HUES64 (cell line): ENCODE results near the gene COL6A3.

Experiments
- H3K27ac ChIP-seq: 2 replicates; pipeline ENCODE4 v1.7.0; 2013; ENCODE audit warnings: low read depth, low read length, inconsistent platforms
- H3K27me3 ChIP-seq: 2 replicates; pipeline ENCODE4 v1.6.1; 2013; ENCODE audit warnings: mild to moderate bottlenecking, low read length; ENCODE audit not compliant: insufficient read depth
- H3K36me3 ChIP-seq: 2 replicates; pipeline ENCODE4 v1.6.1; 2013; ENCODE audit warnings: mild to moderate bottlenecking, low read length; ENCODE audit not compliant: insufficient read depth
- H3K4me1 ChIP-seq: 2 replicates; pipeline ENCODE4 v1.6.1; 2013; ENCODE audit warnings: mild to moderate bottlenecking, low read length, moderate library complexity; ENCODE audit not compliant: insufficient read depth
- H3K4me3 ChIP-seq: 2 replicates; pipeline ENCODE4 v1.5.1; 2013; ENCODE audit warnings: mild to moderate bottlenecking, low read length, moderate library complexity
- H3K9ac ChIP-seq: 2 replicates; pipeline ENCODE4 v1.6.1; 2013; ENCODE audit warnings: mild to moderate bottlenecking, low read depth, low read length
- H3K9me3 ChIP-seq: 2 replicates; pipeline ENCODE4 v1.6.1; 2013; ENCODE audit warnings: low read depth, low read length; ENCODE audit not compliant: insufficient read depth
- WGBS: fragments of 150-250, 120-280 bp; methylation state at CpG from one replicate; pipeline ENCODE4 v1.1.7; 2013; ENCODE audit warnings: missing lambda C conversion rate; 5-methylcytosine and 5-hydroxymethylcytosine counted together

COL6A3 gene

GRCh38 chr2:237440819-237441281 lies 26.9 kb upstream of the COL6A3 start:
- WGBS = 60% methylated on average over 2 of the region's 2 CpGs
- no peak overlapping the region for H3K9ac ChIP-seq
- no peak overlapping the region for H3K4me3 ChIP-seq
- no peaks in the 10 kb centered on the region for H3K27me3 ChIP-seq
- no peaks in the 10 kb centered on the region for H3K36me3 ChIP-seq
- H3K27ac ChIP-seq = no peak overlapping the region
- peaks cover 12% of the 10 kb centered on the region for H3K4me1 ChIP-seq
- no peaks in the 10 kb centered on the region for H3K9me3 ChIP-seq

- H3K9ac ChIP-seq = no peak overlapping the region
- H3K4me3 ChIP-seq = no peak overlapping the region
- peaks cover 16% of the 10 kb centered on the region for H3K4me1 ChIP-seq
- H3K36me3 ChIP-seq = no peaks in the 10 kb centered on the region
- WGBS = 60% methylated on average over 8 of the region's 8 CpGs
- no peak overlapping the region for H3K27ac ChIP-seq
- no peaks in the 10 kb centered on the region for H3K27me3 ChIP-seq
- H3K9me3 ChIP-seq = no peaks in the 10 kb centered on the region
Observed at GRCh38 chr2:237438080-237438940, 24.3 kb upstream of the COL6A3 start.

- no peaks in the 10 kb centered on the region for H3K27me3 ChIP-seq
- peaks cover 16% of the 10 kb centered on the region for H3K4me1 ChIP-seq
- no peak overlapping the region for H3K27ac ChIP-seq
- H3K9ac ChIP-seq = no peak overlapping the region
- H3K9me3 ChIP-seq = no peaks in the 10 kb centered on the region
- no peaks in the 10 kb centered on the region for H3K36me3 ChIP-seq
- H3K4me3 ChIP-seq = no peak overlapping the region
- WGBS = 88% methylated on average over 5 of the region's 5 CpGs
Observed at GRCh38 chr2:237437566-237437965, 23.6 kb upstream of the COL6A3 start.

- Histone ChIP-seq H3K4me3 (no peak overlapping the region), H3K9ac (no peak overlapping the region), H3K36me3 (no peaks in the 10 kb centered on the region), H3K27ac (no peak overlapping the region), H3K4me1 (peaks cover 16% of the 10 kb centered on the region), H3K9me3 (no peaks in the 10 kb centered on the region), H3K27me3 (no peaks in the 10 kb centered on the region)
- 88% methylated on average over 10 of the region's 10 CpGs for WGBS
Observed at GRCh38 chr2:237435844-237436587, 22.1 kb upstream of the COL6A3 start.

- H3K27me3 ChIP-seq = no peaks in the 10 kb centered on the region
- no peak overlapping the region for H3K9ac ChIP-seq
- WGBS = 80% methylated on average over 14 of the region's 14 CpGs
- no peak overlapping the region for H3K4me3 ChIP-seq
- H3K4me1 ChIP-seq = peaks cover 16% of the 10 kb centered on the region
- no peak overlapping the region for H3K27ac ChIP-seq
- H3K9me3 ChIP-seq = no peaks in the 10 kb centered on the region
- H3K36me3 ChIP-seq = no peaks in the 10 kb centered on the region
Observed at GRCh38 chr2:237434866-237435311, 20.9 kb upstream of the COL6A3 start.

- Histone ChIP-seq H3K9me3 (no peaks in the 10 kb centered on the region), H3K4me3 (no peak overlapping the region), H3K27me3 (no peaks in the 10 kb centered on the region), H3K27ac (no peak overlapping the region), H3K9ac (no peak overlapping the region), H3K4me1 (peaks cover 16% of the 10 kb centered on the region), H3K36me3 (no peaks in the 10 kb centered on the region)
- 75% methylated on average over 13 of the region's 13 CpGs for WGBS
Observed at GRCh38 chr2:237433920-237434676, 20.1 kb upstream of the COL6A3 start.

- WGBS = 67% methylated on average over 17 of the region's 17 CpGs
- H3K9ac ChIP-seq = no peak overlapping the region
- H3K27ac ChIP-seq = no peak overlapping the region
- H3K36me3 ChIP-seq = no peaks in the 10 kb centered on the region
- H3K4me1 ChIP-seq = peaks cover 5% of the 10 kb centered on the region; the same call in 1 of the 2 replicates
- H3K4me3 ChIP-seq = no peak overlapping the region
- no peaks in the 10 kb centered on the region for H3K9me3 ChIP-seq
- no peaks in the 10 kb centered on the region for H3K27me3 ChIP-seq
Observed at GRCh38 chr2:237432484-237433092, 18.6 kb upstream of the COL6A3 start.

GRCh38 chr2:237431837-237432236 lies 17.9 kb upstream of the COL6A3 start:
- no peak overlapping the region for H3K4me3 ChIP-seq
- H3K9me3 ChIP-seq = no peaks in the 10 kb centered on the region
- H3K4me1 ChIP-seq = peaks cover 5% of the 10 kb centered on the region; the same call in 1 of the 2 replicates
- no peak overlapping the region for H3K27ac ChIP-seq
- no peaks in the 10 kb centered on the region for H3K27me3 ChIP-seq
- H3K9ac ChIP-seq = no peak overlapping the region
- no peaks in the 10 kb centered on the region for H3K36me3 ChIP-seq
- WGBS = 93% methylated on average over 4 of the region's 4 CpGs

- Histone ChIP-seq H3K9ac (no peak overlapping the region), H3K27ac (no peak overlapping the region)
Observed at GRCh38 chr2:237431372-237431771, 17.4 kb upstream of the COL6A3 start.

GRCh38 chr2:237430861-237431260 lies 16.9 kb upstream of the COL6A3 start:
- 90% methylated on average over 1 of the region's 1 CpG for WGBS
- Histone ChIP-seq H3K27ac (no peak overlapping the region), H3K4me3 (no peak overlapping the region), H3K36me3 (no peaks in the 10 kb centered on the region), H3K4me1 (peaks cover 5% of the 10 kb centered on the region; the same call in 1 of the 2 replicates), H3K27me3 (no peaks in the 10 kb centered on the region), H3K9ac (no peak overlapping the region), H3K9me3 (no peaks in the 10 kb centered on the region)

More at GRCh38 chr2:237431372-237431771, 17.4 kb upstream of the COL6A3 start:
- WGBS = 100% methylated on average over 1 of the region's 1 CpG
- no peaks in the 10 kb centered on the region for H3K27me3 ChIP-seq
- H3K36me3 ChIP-seq = no peaks in the 10 kb centered on the region
- no peak overlapping the region for H3K4me3 ChIP-seq
- no peaks in the 10 kb centered on the region for H3K9me3 ChIP-seq
- H3K4me1 ChIP-seq = peaks cover 5% of the 10 kb centered on the region; the same call in 1 of the 2 replicates
